Germinal center (tissue), 1 donor: Measurements from ENCODE around the gene CLMN.

ENCODE experiments used
- DNase-seq: peaks from one replicate; pipeline ENCODE4 v3.0.0; 2012; ENCODE audit warnings: mixed read lengths, low spot score

CLMN gene

GRCh38 chr14:95262511-95262891 lies 57.2 kb downstream of the CLMN start:
- DNase-seq = no peak

GRCh38 chr14:95261616-95262510 lies 57.8 kb downstream of the CLMN start:
- no peak for DNase-seq

- DNase-seq = no peak
Measured at GRCh38 chr14:95260537-95261361, 59.0 kb downstream of the CLMN start.

- no peak for DNase-seq
Measured at GRCh38 chr14:95258754-95259593, 60.7 kb downstream of the CLMN start.

- DNase-seq = no peak
Measured at GRCh38 chr14:95258156-95258555, 61.6 kb downstream of the CLMN start.

- DNase-seq = no peak
Measured at GRCh38 chr14:95257521-95257920, 62.2 kb downstream of the CLMN start.

GRCh38 chr14:95256776-95257060 lies 63.0 kb downstream of the CLMN start:
- DNase-seq = no peak

GRCh38 chr14:95256002-95256775 lies 63.5 kb downstream of the CLMN start:
- DNase-seq = no peak

- no peak for DNase-seq
Measured at GRCh38 chr14:95255487-95255886, 64.2 kb downstream of the CLMN start.

GRCh38 chr14:95255013-95255412 lies 64.7 kb downstream of the CLMN start:
- no peak for DNase-seq

GRCh38 chr14:95254288-95254687 lies 65.4 kb downstream of the CLMN start:
- DNase-seq = no peak

- no peak for DNase-seq
Measured at GRCh38 chr14:95253039-95253630, 66.6 kb downstream of the CLMN start.

- DNase-seq = no peak
Measured at GRCh38 chr14:95252219-95252618, 67.5 kb downstream of the CLMN start.

GRCh38 chr14:95250936-95251335 lies 68.8 kb downstream of the CLMN start:
- no peak for DNase-seq

- no peak for DNase-seq
Measured at GRCh38 chr14:95250140-95250769, 69.5 kb downstream of the CLMN start.

GRCh38 chr14:95248432-95248831 lies 71.3 kb downstream of the CLMN start:
- DNase-seq = no peak

GRCh38 chr14:95246870-95247269 lies 72.8 kb downstream of the CLMN start:
- DNase-seq = no peak

- no peak for DNase-seq
Measured at GRCh38 chr14:95245334-95245733, 74.4 kb downstream of the CLMN start.

- no peak for DNase-seq
Measured at GRCh38 chr14:95244587-95244986, 75.1 kb downstream of the CLMN start.

- no peak for DNase-seq
Measured at GRCh38 chr14:95242870-95243269, 76.8 kb downstream of the CLMN start.
